HPDE6-E6E7 (cell line): Measurements from ENCODE around the gene ERBB3.
"Not testable (repeated sequence)": the region's sequence is repeated elsewhere in the genome, so short reads cannot be mapped to it uniquely, and the experiment has no call there.

ENCODE experiments used
- DNase-seq: peaks from one replicate; pipeline ENCODE4 v3.0.0; 2011; ENCODE audit warnings: missing footprints; ENCODE audit errors: extremely low spot score

Gene ERBB3

DNA sequence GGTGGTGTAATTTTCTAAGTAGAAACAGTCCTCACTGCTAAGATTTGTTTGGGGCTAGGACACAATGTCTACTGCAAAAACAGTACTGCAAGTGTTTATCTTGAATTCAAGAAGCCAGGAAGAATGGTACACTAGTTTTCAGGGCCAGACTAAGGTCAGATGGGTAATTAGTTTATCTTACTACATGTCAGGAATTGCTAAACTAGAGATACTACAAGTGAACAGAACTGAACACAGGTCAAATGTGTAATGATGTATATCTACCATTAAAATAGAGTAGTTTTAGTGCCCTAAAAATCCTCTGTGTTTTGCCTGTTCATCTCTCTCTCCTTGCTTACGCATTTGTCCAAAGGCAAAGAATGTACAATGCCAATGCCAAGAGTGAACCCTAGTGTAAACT, 34.1 kb downstream of the ERBB3 start:
- no peak for DNase-seq

DNA sequence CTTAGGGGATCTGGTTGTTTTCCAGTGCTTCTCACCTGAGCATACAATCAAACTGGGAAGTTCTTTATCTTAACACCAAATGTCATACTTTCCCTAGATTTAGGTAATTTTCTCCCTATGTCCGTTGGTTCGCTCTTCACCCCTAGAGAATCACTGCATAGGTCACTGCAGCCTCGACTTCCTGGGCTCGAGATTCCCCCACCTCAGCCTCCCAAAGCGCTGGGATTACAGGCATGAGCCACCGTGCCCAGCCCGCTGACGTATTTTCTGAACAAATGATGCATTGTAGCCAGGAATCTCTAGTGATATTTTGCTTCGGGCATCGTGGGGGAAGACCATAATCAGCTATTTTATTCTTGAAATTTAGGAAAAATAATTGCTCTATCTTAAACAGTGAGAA, 35.4 kb downstream of the ERBB3 start:
- no peak for DNase-seq

DNA sequence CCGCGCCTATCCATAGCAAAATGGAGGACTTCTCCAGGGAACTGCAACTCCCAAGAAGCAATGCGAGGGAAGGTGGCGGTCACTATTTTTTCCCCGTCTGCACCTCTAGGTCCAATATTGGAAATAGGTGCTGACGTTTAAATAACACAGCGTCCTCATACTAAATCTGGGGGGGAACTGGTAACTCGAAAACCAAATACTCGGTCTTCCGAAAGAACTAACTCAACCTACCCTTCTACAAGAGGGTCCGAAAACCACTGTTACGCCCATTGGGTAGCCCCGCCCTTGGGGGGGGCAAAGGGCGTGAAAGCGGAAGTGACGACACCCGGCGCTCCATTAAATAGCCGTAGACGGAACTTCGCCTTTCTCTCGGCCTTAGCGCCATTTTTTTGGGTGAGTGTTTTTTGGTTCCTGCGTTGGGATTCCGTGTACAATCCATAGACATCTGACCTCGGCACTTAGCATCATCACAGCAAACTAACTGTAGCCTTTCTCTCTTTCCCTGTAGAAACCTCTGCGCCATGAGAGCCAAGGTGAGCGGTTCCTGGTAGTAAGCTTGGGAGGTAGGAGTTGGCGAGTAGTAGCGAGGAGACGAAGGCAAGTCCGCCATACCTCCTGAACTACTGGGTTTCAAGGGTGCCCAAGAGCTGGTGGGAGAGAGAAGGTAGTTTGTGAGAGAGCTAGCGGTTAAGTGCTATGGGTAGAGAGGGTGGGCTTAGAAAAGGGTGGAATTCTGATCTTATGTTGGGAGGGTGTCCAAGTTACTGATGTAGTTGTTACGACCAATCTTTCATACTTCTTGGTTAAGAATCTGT, 36.5 kb downstream of the ERBB3 start, which contains the start of gene RPL41:
Gene RPL41, plus strand, starts transcription at position 367 of the 815 bp plus-strand sequence.
- peak; percentile 63 for DNase-seq

DNA sequence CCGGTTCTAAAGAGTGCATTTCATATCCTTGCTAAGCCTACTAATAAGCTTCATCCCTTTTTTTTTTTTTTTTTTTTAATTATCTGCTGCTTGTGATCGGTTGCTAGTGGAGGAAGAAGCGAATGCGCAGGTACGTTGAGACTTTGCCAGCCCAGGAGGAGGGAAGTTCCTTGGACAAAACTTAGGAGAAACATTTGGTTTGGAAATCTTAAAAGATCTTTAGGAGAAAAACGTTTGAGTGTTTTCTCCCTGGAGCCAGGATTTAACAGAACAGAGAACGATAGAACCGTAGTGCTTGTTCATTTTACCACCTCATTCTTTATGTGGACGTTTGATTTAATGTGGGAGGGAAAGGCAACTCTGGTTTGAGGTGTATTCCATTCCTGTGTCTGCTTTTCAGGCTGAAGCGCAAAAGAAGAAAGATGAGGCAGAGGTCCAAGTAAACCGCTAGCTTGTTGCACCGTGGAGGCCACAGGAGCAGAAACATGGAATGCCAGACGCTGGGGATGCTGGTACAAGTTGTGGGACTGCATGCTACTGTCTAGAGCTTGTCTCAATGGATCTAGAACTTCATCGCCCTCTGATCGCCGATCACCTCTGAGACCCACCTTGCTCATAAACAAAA, 37.2 kb downstream of the ERBB3 start:
- not testable (repeated sequence) for DNase-seq

DNA sequence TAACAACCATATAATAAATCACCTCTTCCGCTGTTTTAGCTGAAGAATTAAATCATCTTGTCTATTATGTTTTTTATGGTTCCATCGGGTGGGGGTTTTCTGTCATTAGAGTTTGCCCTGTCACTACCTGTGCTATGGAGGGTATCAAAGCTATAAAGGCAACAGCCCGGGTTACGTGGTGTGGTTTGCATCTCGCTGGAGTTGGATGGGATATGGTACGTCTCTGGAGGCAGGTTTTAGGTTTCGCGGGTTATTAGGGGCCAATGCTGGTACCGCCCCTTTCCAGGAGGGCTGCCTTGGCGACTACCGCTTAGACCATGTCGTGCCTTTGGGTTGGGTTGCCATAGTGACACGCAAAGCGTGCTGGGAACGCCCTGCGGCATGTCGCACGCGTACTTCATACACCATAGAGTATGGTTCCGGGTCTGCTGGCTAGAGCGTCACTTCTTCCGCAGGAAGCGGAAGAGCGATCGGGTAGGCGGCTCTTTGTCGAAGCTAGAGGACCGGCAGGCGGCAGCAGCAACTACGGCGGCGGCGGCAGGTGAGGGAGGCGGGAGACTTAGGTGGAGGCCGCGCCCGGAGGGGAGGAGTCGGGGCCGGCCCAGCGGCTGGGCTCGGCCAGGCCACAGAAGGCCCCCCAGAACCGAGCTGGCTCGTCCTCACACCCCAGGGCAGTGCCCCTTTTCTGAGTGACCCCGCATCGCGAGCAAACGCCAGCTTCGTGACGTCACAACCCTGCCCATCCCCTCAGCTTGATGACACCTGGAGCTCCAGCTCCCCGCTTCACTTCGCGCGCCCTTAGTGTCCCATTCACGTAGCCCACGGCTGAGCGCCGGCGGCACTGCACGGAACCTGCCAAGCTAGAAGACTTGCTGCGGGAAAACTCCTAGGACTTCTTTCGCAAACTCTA, 38.1 kb downstream of the ERBB3 start, which contains the start of gene ZC3H10:
Gene ZC3H10, plus strand, starts transcription at position 489 of the 910 bp plus-strand sequence. CDS start 2,297 bp downstream, outside the sequence.
- DNase-seq, result peak; percentile 88

DNA sequence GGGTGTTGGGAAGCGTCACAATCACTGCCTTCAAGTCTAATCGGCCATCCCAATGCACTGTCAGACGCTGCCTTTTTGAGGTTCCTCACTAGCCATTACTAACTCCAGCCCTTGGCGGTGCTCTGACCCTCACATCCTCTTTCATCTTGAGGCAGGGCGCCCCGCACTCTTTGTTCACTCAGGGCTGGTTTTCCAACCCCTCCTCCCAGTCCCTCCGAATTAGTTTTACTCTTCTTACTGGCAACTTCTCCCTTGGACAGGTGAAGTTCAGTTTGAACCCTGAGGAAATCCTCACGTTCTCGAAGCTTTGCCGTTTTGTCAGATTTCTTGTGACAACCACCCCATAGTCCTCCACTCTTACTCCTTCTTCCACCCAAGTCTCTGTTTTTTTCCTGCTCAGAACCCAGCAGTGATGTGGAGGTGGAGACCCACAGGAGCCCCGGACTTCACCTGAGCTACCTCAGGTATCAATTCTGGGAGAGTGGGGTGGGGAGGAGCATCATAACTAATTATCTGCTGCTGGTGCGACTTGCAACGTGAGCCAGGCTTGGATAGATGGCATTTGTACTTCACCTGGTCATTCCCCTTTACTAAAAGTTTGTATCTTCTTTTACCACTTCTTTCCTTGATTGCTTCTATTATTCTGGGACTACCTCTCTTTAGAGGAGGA, 38.9 kb downstream of the ERBB3 start:
- DNase-seq, result no peak

DNA sequence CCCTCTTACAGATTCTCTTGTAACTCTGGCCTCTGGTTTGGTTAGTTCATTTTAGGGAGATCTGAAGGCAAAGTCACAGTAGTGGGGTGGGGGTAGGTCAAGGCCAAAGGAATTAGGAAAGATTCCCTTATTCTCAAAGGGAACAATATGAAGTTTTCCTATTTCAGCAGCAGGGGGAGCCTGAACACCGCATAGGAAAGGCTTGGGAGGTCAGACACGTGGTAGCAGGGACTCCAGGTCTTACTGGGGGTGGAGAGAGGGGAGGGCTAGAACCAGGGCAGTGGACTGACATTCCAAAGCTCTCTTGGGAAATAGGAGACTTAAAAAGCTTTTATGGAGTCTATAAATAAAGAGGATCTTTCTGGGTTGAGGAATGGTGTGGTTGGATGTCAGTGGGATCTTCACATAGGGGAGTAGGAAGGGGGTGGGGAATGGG, 39.4 kb downstream of the ERBB3 start:
- peak; percentile 75 for DNase-seq

DNA sequence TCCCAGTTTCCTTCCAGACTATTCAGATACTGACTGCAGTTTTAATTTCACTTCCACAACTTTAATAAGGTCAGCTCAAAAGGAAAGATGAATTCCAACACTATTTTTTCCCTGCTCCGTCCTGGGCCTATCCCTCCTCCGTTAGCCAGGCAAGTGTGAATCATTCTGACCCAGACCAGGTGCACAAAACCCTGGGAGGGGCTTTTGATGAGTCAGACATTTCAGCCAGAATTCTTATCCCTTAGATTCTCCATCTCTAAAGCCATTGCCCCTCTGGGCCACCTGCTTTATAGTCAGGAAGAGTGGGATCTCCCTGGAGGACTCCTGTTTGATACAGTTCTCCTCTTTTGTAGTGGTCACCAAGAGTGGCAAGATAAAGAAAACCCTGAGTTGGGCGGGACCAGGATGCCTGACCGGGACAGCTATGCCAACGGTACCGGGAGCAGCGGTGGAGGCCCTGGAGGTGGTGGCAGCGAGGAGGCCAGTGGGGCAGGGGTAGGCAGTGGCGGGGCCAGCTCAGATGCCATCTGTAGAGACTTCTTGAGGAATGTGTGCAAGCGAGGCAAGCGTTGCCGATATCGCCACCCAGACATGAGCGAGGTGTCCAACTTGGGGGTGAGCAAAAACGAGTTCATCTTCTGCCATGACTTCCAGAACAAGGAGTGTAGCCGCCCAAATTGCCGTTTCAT, 40.3 kb downstream of the ERBB3 start:
- DNase-seq, result no peak

DNA sequence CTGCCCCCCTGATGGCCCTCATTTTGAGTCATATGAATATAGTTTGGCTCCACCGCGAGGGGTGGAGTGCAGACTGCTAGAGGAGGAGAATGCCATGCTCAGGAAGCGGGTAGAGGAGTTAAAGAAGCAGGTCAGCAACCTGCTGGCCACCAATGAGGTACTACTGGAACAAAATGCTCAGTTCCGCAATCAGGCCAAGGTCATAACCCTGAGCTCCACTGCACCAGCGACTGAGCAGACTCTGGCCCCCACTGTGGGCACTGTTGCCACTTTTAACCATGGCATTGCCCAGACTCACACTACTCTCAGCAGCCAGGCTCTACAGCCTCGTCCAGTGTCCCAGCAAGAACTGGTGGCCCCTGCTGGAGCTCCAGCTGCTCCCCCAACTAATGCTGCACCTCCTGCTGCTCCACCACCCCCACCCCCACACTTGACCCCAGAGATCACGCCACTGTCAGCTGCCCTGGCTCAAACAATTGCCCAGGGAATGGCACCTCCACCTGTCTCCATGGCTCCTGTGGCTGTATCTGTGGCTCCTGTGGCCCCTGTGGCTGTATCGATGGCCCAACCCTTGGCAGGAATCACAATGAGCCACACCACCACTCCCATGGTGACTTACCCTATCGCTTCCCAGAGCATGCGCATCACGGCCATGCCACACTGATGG, 41.4 kb downstream of the ERBB3 start:
- DNase-seq, result no peak

DNA sequence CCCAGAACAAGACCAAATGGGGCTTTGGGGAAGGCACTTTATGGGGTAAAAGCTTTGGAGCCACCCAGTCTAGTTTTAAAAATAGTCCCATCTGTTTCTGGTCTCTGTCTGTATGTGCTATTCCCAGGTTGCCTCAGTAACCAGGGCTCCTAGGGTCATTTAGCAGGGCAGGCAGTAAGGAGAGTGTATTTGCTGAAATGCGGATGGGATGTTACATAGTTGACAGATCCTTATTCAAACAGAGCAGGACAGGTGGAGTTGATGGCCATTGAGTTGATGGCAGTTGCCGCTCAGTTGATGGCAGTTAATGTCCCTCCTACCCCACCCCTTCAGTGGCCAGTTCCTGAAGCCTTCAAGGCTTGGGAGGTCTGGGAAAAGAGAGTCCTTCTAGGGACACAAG, 42.7 kb downstream of the ERBB3 start:
- DNase-seq, result no peak

DNA sequence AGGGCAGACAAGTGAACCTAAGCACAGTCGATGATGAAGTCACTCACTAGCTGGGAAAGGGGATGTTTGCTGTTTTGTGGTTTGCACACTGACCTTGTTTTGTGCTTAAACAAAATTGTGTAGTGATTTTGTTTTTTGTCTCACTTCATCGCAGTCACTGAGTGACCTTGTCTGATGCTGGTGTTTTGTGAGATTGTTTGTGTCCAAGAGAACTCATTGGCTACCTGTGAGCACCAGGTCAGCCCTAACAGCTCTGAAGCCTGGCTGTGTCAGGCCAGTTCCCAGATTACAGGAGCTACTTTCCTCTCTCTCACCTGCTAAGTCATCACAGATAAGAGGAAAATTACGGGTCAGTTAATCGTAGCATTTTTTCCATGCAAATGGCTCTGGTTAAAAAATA, 44.2 kb downstream of the ERBB3 start:
- no peak for DNase-seq

DNA sequence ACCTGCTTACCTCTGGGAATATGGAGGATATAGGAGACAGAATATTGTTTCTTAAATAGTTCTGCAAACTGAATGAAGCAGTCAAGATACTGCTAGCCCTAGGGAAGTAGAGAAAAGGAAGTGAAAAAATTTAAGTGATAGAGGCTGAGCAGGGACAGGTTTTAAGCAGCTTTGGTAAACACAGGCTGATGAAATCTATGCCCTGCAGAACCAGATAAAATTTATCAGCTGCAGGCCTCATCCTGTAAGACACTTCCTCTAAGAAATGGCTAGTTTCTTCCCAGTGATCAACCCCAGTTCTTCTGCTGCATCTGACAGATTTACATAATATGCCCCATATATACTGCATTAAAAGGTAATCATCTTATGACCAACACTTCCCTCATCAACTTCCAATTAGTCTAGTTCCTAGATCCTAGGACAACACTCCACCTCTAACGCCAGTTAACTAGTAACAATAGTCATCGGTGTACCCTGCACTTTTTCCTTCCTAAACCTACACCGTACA, 46.8 kb downstream of the ERBB3 start:
- DNase-seq, result no peak

DNA sequence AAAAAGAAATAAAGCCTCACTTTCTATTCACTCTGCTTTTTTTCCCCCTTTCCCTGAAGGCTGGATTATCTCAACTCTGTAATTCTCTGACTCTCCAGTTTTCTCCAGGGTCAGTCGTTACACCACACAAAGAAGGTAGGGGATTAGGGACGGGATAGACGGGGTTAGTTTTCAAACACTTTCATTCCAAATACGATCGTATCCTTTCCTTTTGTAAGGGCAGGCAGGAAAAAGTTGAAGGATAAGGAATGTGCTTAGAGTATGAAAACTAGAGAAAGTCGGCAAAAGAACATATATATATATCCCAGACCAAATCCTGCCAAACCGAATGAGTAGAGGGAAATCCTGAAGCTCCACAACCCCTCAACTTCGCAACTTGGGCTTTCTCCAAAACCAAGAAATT, 47.5 kb downstream of the ERBB3 start:
- no peak for DNase-seq

DNA sequence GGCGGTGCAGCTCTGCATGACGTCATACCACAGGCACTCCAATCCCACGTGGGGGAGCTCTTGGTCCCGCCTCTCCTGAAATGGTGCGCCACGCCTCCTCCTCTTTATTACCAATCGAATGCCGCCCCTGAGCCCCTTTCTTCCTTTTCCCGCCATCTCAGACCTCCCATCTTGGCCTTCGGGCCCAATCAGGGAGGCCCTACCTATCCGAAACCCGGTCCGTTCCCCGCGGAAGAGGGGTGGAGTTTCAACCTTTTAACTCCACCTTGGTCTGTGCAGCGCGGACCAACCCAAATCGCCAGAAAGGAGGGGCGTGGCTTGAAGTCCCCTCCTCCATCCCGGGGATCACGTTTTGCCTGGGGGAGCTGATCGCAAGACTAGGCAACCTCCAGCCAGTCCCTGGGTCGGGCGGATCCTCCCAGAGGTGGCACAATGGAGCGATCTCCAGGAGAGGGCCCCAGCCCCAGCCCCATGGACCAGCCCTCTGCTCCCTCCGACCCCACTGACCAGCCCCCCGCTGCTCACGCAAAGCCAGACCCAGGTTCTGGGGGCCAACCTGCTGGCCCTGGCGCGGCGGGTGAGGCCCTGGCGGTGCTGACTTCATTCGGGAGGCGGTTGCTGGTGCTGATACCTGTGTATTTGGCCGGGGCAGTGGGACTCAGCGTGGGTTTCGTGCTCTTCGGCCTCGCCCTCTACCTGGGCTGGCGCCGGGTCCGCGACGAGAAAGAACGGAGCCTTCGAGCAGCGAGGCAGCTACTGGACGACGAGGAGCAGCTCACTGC, 48.1 kb downstream of the ERBB3 start, which contains the start of gene ESYT1:
Gene ESYT1, plus strand, starts transcription at position 380 of the 782 bp plus-strand sequence. Its CDS starts 53 bp downstream, at position 433.
- DNase-seq, result peak; percentile 99

DNA sequence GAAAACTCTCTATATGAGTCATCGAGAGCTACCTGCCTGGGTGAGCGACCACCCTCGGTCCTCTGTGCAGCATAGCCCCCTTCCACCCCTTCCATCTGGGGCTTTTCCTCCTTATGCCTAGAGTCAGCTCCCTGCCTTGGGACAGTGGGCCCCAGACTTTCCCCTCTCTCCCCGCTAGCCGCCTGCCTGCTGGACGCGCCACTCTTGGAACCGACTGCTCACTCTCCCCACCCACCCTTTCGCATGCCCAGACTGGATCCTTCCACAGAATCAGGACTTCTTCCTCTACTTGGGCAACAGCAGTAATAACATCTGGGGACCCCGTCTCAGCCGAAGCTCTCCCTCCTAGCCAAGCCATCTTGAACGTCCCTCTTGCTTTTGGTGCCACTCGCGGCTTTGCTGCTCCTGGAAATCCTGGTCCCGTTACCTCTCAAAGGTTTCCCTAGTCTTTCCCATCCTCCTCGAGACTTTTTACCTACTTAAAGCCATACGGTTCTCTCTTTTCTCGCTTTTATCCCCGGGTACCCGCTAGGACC, 48.8 kb downstream of the ERBB3 start:
- DNase-seq, result no peak

DNA sequence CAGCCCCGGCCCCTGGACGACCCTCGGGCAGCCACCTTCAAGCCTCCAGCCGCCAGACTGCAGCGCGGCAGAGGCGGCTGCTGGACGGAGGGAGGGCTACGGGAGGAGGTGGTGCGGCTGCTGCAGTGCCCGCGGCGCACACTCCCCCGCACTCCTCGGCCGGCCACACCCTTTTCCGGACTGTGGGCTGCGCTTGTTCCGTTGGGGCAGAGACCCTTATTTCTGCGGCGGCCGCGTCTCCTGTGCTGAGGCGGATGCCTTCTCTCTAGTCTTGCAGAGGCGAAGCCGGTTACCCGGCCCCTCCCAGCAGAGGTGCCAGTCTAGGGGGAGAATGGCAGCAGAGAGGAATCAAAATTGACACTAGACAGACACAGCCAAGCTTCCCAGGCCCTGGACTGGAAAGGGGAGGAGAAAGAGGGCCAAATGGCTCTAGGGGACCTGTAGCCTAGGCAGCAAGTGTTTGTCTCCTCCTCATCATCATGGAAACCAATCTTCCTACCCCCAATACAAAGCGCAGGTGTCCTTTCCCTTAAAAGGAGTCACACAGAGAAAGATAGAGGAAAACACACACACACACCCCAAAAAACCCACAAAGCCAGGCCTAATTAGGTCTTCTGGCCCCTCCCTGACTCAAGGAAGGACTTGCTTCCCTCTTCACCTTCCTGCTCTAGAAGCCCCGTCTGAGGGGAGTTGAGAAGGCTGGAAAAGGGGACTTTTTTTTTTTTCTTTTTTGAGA, 49.4 kb downstream of the ERBB3 start:
- no peak for DNase-seq

DNA sequence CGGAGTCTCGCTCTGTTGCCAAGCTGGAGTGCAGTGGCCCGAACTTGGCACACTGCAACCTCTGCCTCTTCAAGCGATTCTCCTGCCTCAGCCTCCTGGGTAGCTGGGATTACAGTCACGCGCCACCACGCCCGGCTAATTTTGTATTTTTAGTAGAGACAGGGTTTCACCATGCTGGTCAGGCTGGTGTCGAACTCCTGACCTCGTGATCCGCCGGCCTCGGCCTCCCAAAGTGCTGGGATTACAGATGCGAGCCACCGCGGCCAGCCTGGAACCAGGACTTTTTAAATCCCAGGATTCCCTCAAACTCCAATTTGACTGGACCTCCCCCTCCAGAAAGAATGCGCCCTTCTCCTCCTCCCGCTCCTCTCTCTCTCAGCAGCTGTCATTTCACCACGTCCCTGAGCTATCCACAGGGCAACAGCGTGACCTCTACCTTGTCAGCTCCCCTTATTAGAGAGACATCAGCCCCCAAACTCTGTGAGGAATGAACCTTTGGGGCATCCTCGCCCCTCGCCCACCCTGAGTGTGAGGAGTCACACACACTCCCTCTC, 50.1 kb downstream of the ERBB3 start:
- no peak for DNase-seq

DNA sequence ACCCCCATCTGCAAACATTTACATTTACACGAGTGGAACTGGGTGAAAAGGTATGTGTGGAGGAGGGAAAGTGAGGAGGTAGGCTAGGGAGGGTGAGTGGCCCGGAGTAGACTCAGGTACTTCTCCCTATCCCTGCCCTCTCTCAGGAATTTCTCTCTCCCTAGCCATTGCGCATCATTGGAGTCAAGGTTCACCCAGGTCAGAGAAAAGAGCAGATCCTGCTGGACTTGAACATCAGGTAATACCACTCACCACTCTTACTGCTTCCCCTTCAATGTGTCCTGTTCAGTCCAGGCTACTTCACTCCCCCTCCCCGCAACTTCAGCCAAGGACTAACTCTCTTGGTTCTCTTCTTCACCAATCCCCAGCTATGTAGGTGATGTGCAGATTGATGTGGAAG, 50.9 kb downstream of the ERBB3 start:
- no peak for DNase-seq
